ENCODE results near the gene MSL3. TPM values are rescaled to one million over a fixed set of nuclear protein-coding genes. Genes with fewer than 3 reads are reported as not detected.
A peak's percentile ranks its signal among the peaks of the same experiment; 100 is the strongest.

MSL3 gene, protein sequence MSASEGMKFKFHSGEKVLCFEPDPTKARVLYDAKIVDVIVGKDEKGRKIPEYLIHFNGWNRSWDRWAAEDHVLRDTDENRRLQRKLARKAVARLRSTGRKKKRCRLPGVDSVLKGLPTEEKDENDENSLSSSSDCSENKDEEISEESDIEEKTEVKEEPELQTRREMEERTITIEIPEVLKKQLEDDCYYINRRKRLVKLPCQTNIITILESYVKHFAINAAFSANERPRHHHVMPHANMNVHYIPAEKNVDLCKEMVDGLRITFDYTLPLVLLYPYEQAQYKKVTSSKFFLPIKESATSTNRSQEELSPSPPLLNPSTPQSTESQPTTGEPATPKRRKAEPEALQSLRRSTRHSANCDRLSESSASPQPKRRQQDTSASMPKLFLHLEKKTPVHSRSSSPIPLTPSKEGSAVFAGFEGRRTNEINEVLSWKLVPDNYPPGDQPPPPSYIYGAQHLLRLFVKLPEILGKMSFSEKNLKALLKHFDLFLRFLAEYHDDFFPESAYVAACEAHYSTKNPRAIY
- 24.3 to 30.7 TPM (median 26.9 TPM) in 3 replicates for polyA plus RNA-seq
- 74.3 TPM for polyA plus RNA-seq (2011; ENCODE audit: low read depth)
- 20.8 and 27.4 TPM in 2 replicates for polyA plus RNA-seq (2011; cell fraction: cytosol; rRNA removed)
- polyA plus RNA-seq (2011; cell fraction: nucleus; rRNA removed), result 44.0 and 46.8 TPM in 2 replicates
- polyA plus RNA-seq (2012; ENCODE audit: low replicate concordance), result 15.5 and 16.5 TPM in 2 replicates
- 14.9 to 22.9 TPM (median 18.1 TPM) in 3 replicates for polyA minus RNA-seq
- polyA minus RNA-seq (2011; cell fraction: cytosol; rRNA and poly(A)+ RNA removed), result 17.8 TPM
- 8.5 and 13.1 TPM in 2 replicates for polyA minus RNA-seq (2011; cell fraction: nucleus; rRNA and poly(A)+ RNA removed)

GRCh38 chrX:11757719-11758399 lies at the start of gene MSL3:
Gene MSL3 (plus strand): TSS chrX:11758237. CDS start chrX:11758264, 27 bp downstream.
- no peak for TF ChIP-seq CTCF (optimal IDR thresholded peaks at IDR 0.05 in 1 of 3, IDR thresholded peaks at IDR 0.05 in 1 of 3, conservative IDR thresholded peaks at IDR 0.05 in 1 of 3; ENCODE audit: extremely low read depth in 1 of 3, insufficient read depth in 2 of 3, low read length in 3 of 3)
- no peak for TF ChIP-seq EZH2 (IDR thresholded peaks at IDR 0.05; ENCODE audit: low read length)
- Histone ChIP-seq H3K4me1 (ENCODE audit: control insufficient read depth, extremely low read depth, insufficient read depth, low read length) (peaks cover 5% of the 10 kb centered on the region), H3K79me2 (ENCODE audit: control insufficient read depth, insufficient read depth, low read length) (no peaks in the 10 kb centered on the region), H3K9me3 (ENCODE audit: control insufficient read depth, low read depth, low read length) (no peaks in the 10 kb centered on the region), H3K4me3 (ENCODE audit: control insufficient read depth in 2 of 3, extremely low read depth in 1 of 3, insufficient read depth in 2 of 3, low read depth in 1 of 3, low read length in 3 of 3) (peak within 1 kb of the TSS; percentile 58 to 80 (median 75)), H3K27me3 (ENCODE audit: control insufficient read depth, extremely low read depth, insufficient read depth, low read length) (no peaks in the 10 kb centered on the region), H3K4me2 (ENCODE audit: control insufficient read depth, extremely low read depth, insufficient read depth, low read depth, low read length) (peak within 1 kb of the TSS; percentile 77), H3K36me3 (ENCODE audit: control insufficient read depth in 2 of 2, extremely low read depth in 1 of 2, insufficient read depth in 2 of 2, low read length in 2 of 2) (no peaks in the 10 kb centered on the region), H3K9me1 (ENCODE audit: control insufficient read depth, extremely low read depth, insufficient read depth, low read length) (no peaks in the 10 kb centered on the region), H4K20me1 (ENCODE audit: control insufficient read depth, extremely low read depth, insufficient read depth, low read length) (no peaks in the 10 kb centered on the region), H3K27ac (ENCODE audit: control insufficient read depth, insufficient read depth, low read length) (peak within 1 kb of the TSS; percentile 83), H2AFZ (ENCODE audit: control insufficient read depth, low read length) (peak within 1 kb of the TSS; percentile 84), H3K9ac (ENCODE audit: control insufficient read depth, extremely low read depth, insufficient read depth, low read length) (peak within 1 kb of the TSS; percentile 91)
- DNase-seq (ENCODE audit: low read depth, low spot score) (no peak), FAIRE-seq (no peak)
- dilution Hi-C loops (cut with MboI; ENCODE audit: extremely low pct_ligation_motif_present, low sequenced_read_pairs), result no loop called here

DNA sequence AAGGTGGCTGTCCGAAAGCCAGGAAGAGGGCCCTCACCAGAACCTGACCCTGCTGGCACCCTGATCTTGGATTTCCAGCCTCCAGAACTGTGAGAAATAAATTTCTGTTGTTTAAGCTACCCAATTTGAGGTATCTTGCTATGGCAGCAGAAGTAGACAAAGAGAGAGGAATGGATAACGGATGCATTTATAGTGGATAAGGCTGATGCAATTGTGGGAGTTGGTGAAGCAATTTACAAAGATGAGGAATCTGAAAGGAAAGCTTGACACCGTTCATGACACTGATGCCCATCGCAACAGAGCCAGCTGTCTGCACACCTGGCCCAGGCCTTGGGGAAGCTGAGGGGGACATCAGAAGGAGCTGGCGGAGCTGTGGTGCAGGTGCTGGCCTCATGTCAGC lies 35.7 kb upstream of the MSL3 start:
- H3K4me3 ChIP-seq (ENCODE audit: control insufficient read depth in 2 of 3, extremely low read depth in 1 of 3, insufficient read depth in 2 of 3, low read depth in 1 of 3, low read length in 3 of 3), result no peak overlapping the region
- no peak overlapping the region for H3K27ac ChIP-seq (ENCODE audit: control insufficient read depth, insufficient read depth, low read length)
- no peak for TF ChIP-seq EZH2 (IDR thresholded peaks at IDR 0.05; ENCODE audit: low read length)
- TF ChIP-seq CTCF (optimal IDR thresholded peaks at IDR 0.05 in 1 of 3, IDR thresholded peaks at IDR 0.05 in 1 of 3, conservative IDR thresholded peaks at IDR 0.05 in 1 of 3; ENCODE audit: extremely low read depth in 1 of 3, insufficient read depth in 2 of 3, low read length in 3 of 3), result no peak
- no peaks in the 10 kb centered on the region for H3K27me3 ChIP-seq (ENCODE audit: control insufficient read depth, extremely low read depth, insufficient read depth, low read length)
- H3K9me3 ChIP-seq (ENCODE audit: control insufficient read depth, low read depth, low read length), result no peaks in the 10 kb centered on the region
- H3K4me1 ChIP-seq (ENCODE audit: control insufficient read depth, extremely low read depth, insufficient read depth, low read length), result no peaks in the 10 kb centered on the region
- H4K20me1 ChIP-seq (ENCODE audit: control insufficient read depth, extremely low read depth, insufficient read depth, low read length), result no peaks in the 10 kb centered on the region
- dilution Hi-C loops (cut with MboI; ENCODE audit: extremely low pct_ligation_motif_present, low sequenced_read_pairs), result no loop called here
- no peak overlapping the region for H3K4me2 ChIP-seq (ENCODE audit: control insufficient read depth, extremely low read depth, insufficient read depth, low read depth, low read length)
- no peak for FAIRE-seq
- DNase-seq (ENCODE audit: low read depth, low spot score), result no peak
- H3K79me2 ChIP-seq (ENCODE audit: control insufficient read depth, insufficient read depth, low read length), result no peaks in the 10 kb centered on the region
- no peaks in the 10 kb centered on the region for H3K36me3 ChIP-seq (ENCODE audit: control insufficient read depth in 2 of 2, extremely low read depth in 1 of 2, insufficient read depth in 2 of 2, low read length in 2 of 2)
- no peaks in the 10 kb centered on the region for H3K9me1 ChIP-seq (ENCODE audit: control insufficient read depth, extremely low read depth, insufficient read depth, low read length)
- H2AFZ ChIP-seq (ENCODE audit: control insufficient read depth, low read length), result no peak overlapping the region
- no peak overlapping the region for H3K9ac ChIP-seq (ENCODE audit: control insufficient read depth, extremely low read depth, insufficient read depth, low read length)

Data from keratinocyte (primary cell).